Endodermal cell (in vitro differentiated cells): ENCODE results near the gene FXYD3. TPM values are rescaled to one million over a fixed set of nuclear protein-coding genes. Genes with fewer than 3 reads are reported as not detected.

Source experiments
- DNase-seq: peaks from one replicate; pipeline ENCODE4 v3.0.0-alpha.2; 2017
- H3K27ac ChIP-seq: 2 replicates; pipeline ENCODE4 v1.5.1; 2013; ENCODE audit warnings: mild to moderate bottlenecking, low read depth, low read length, moderate library complexity
- H3K27me3 ChIP-seq: 2 replicates; pipeline ENCODE4 v1.6.1; 2013; ENCODE audit warnings: mild to moderate bottlenecking, low read length, moderate library complexity; ENCODE audit not compliant: insufficient read depth, control insufficient read depth, poor library complexity, severe bottlenecking
- H3K36me3 ChIP-seq: 2 replicates; pipeline ENCODE4 v1.7.0; 2013; ENCODE audit warnings: mild to moderate bottlenecking, low read length, moderate library complexity; ENCODE audit not compliant: control insufficient read depth, insufficient read depth
- H3K4me1 ChIP-seq: one replicate; pipeline ENCODE4 v1.7.0; 2013; ENCODE audit warnings: low read length; ENCODE audit not compliant: control insufficient read depth, insufficient read depth
- H3K4me3 ChIP-seq: 2 replicates; pipeline ENCODE4 v1.5.1; 2013; ENCODE audit warnings: mild to moderate bottlenecking, low read length, moderate library complexity
- H3K9ac ChIP-seq: 2 replicates; pipeline ENCODE4 v1.6.1; 2013; ENCODE audit warnings: mild to moderate bottlenecking, low read length, moderate library complexity; ENCODE audit not compliant: poor library complexity, severe bottlenecking; ENCODE audit errors: extremely low read depth
- H3K9me3 ChIP-seq: 2 replicates; pipeline ENCODE4 v1.6.1; 2013; ENCODE audit warnings: mild to moderate bottlenecking, low read length, moderate library complexity; ENCODE audit not compliant: control insufficient read depth
- H3K27ac Mint-ChIP-seq: 2 replicates; pipeline ENCODE4 v1.8.0; 2020; ENCODE audit warnings: mixed read lengths
- H3K27me3 Mint-ChIP-seq: 2 replicates; pipeline ENCODE4 v1.8.0; 2021; ENCODE audit warnings: mild to moderate bottlenecking, mixed read lengths; ENCODE audit not compliant: insufficient read depth
- H3K36me3 Mint-ChIP-seq: 2 replicates; pipeline ENCODE4 v1.8.0; 2020; ENCODE audit warnings: low read depth, mixed read lengths
- H3K4me1 Mint-ChIP-seq: 2 replicates; pipeline ENCODE4 v1.8.0; 2020; ENCODE audit warnings: mixed read lengths
- H3K4me3 Mint-ChIP-seq: 2 replicates; pipeline ENCODE4 v1.8.0; 2020; ENCODE audit warnings: mild to moderate bottlenecking, moderate library complexity, mixed read lengths
- H3K9me3 Mint-ChIP-seq: 2 replicates; pipeline ENCODE4 v1.8.0; 2020; ENCODE audit warnings: mild to moderate bottlenecking, mixed read lengths
- WGBS, 2 experiments: methylation state at CpG; one replicate each; pipeline versions ENCODE4 v1.1.5 to v1.1.7; 2013; ENCODE audit warnings: missing lambda C conversion rate in 2 of 2, mixed read lengths in 1 of 2; ENCODE audit not compliant: insufficient coverage in 1 of 2, insufficient read length in 1 of 2; 5-methylcytosine and 5-hydroxymethylcytosine counted together
- total RNA-seq, 2 donors: library from RNA; stranded (reverse); fragmentation: NEBNext Ultra II Directional in 1 of 2; extraction: Animal tissue kit (Norgen Biotek cat#: 25700) in 1 of 2; gene quantifications; 2 replicates in 1 of 2; 3 replicates in 1 of 2; pipeline ENCODE4 v1.2.1, GENCODE V29; 2021
- TF ChIP-seq, protein P1 (sequence below): fragments of 200-600 bp; sonication (generic); conservative IDR thresholded peaks from 2 replicates; pipeline ENCODE4 v1.5.0; 2021; ENCODE audit warnings: antibody characterized with exemption, mild to moderate bottlenecking

Gene FXYD3
- total RNA-seq, 2 donors from 2014 or later = not detected

GRCh38 chr19:35130761-35131720, 15.4 kb downstream of the FXYD3 start:
- no peaks in the 10 kb centered on the region for H3K4me1 ChIP-seq
- no peaks in the 10 kb centered on the region for H3K27me3 Mint-ChIP-seq
- no peak for DNase-seq
- no peaks in the 10 kb centered on the region for H3K9me3 ChIP-seq
- H3K4me1 Mint-ChIP-seq = peaks cover 2% of the 10 kb centered on the region
- TF ChIP-seq, protein P1, sequence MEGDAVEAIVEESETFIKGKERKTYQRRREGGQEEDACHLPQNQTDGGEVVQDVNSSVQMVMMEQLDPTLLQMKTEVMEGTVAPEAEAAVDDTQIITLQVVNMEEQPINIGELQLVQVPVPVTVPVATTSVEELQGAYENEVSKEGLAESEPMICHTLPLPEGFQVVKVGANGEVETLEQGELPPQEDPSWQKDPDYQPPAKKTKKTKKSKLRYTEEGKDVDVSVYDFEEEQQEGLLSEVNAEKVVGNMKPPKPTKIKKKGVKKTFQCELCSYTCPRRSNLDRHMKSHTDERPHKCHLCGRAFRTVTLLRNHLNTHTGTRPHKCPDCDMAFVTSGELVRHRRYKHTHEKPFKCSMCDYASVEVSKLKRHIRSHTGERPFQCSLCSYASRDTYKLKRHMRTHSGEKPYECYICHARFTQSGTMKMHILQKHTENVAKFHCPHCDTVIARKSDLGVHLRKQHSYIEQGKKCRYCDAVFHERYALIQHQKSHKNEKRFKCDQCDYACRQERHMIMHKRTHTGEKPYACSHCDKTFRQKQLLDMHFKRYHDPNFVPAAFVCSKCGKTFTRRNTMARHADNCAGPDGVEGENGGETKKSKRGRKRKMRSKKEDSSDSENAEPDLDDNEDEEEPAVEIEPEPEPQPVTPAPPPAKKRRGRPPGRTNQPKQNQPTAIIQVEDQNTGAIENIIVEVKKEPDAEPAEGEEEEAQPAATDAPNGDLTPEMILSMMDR = no peak
- H3K9ac ChIP-seq = no peak overlapping the region
- H3K9me3 Mint-ChIP-seq = no peaks in the 10 kb centered on the region
- no peaks in the 10 kb centered on the region for H3K27me3 ChIP-seq
- H3K27ac Mint-ChIP-seq = no peak overlapping the region
- H3K4me3 ChIP-seq = no peak overlapping the region
- H3K36me3 Mint-ChIP-seq = no peaks in the 10 kb centered on the region
- 90 to 92% methylated on average over 18 to 30 of the region's 31 CpGs for WGBS, 2 experiments
- no peak overlapping the region for H3K27ac ChIP-seq
- no peaks in the 10 kb centered on the region for H3K36me3 ChIP-seq
- no peak overlapping the region for H3K4me3 Mint-ChIP-seq

DNA sequence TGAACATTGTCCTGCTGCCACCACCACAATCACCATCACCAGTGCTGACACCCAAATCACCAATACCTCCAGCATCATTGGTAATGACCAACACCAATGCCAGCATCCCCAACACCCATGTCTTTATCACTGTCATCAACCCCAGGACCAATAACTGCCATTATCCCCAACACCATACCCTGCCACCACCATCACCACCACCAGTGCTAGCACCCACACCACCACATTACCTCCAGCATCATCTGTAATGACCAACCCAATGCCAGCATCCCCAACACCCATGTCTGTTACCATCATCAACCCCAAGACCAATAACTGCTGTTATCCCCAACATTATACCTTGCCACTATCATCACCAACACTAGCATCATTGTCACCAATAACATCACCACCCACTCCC, 16.6 kb downstream of the FXYD3 start:
- Mint-ChIP-seq H3K4me1 (peaks cover 2% of the 10 kb centered on the region), H3K27me3 (no peaks in the 10 kb centered on the region), H3K36me3 (no peaks in the 10 kb centered on the region), H3K4me3 (no peak overlapping the region), H3K27ac (no peak overlapping the region), H3K9me3 (no peaks in the 10 kb centered on the region)
- H3K9ac ChIP-seq = no peak overlapping the region
- H3K27me3 ChIP-seq = no peaks in the 10 kb centered on the region
- TF ChIP-seq, protein P1 = no peak
- DNase-seq = no peak
- no peaks in the 10 kb centered on the region for H3K4me1 ChIP-seq
- H3K4me3 ChIP-seq = no peak overlapping the region
- no peaks in the 10 kb centered on the region for H3K9me3 ChIP-seq
- no peaks in the 10 kb centered on the region for H3K36me3 ChIP-seq
- H3K27ac ChIP-seq = no peak overlapping the region

DNA sequence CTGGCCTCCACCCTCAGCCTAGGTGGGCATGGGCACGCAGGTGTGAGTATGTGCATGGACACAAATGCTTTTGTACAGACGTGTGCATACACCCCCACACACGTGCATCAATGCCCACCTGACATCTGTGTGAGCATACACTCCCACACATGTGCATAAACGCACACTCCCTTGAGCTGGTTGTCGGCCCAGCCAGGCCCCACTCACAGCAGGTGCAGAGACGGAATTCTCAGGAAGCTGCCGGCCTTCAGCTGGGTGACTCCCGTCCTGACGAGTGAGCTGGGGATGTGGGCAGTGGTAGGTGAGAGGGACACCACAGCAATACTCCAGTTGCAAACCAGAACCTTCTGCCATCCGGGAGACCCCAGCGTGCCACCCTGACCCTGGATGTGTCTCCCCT, 18.2 kb downstream of the FXYD3 start:
- 82 to 97% methylated on average over 7 to 11 of the region's 11 CpGs for WGBS, 2 experiments
- Mint-ChIP-seq H3K27me3 (no peaks in the 10 kb centered on the region), H3K9me3 (no peaks in the 10 kb centered on the region), H3K36me3 (no peaks in the 10 kb centered on the region), H3K4me3 (no peak overlapping the region), H3K27ac (no peak overlapping the region), H3K4me1 (peaks cover 3% of the 10 kb centered on the region)
- Histone ChIP-seq H3K36me3 (no peaks in the 10 kb centered on the region), H3K27me3 (no peaks in the 10 kb centered on the region), H3K27ac (no peak overlapping the region), H3K4me3 (no peak overlapping the region), H3K9ac (no peak overlapping the region), H3K9me3 (no peaks in the 10 kb centered on the region), H3K4me1 (no peaks in the 10 kb centered on the region)
- DNase-seq = no peak
- TF ChIP-seq, protein P1 = no peak
